ENCODE data around the gene RCOR1.

RCOR1 gene

DNA sequence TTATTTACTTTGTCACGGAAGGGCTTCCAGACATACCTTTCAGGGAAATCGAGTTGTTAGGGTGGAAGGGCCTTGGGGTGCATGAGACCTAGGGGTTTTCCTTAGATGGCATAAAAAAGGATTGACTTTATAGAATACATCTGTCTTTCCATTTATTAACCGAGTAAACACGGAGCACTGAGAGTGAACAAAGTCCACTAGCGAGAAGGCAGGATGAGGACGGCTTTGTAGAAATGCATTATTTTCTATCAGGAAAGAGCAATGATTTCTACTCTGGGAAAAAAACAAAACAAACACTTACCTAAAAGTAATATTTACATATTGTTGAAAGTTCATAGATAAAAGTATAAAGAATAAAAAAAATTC lies 91.8 kb downstream of the RCOR1 start:
- no peak for DNase-seq

DNA sequence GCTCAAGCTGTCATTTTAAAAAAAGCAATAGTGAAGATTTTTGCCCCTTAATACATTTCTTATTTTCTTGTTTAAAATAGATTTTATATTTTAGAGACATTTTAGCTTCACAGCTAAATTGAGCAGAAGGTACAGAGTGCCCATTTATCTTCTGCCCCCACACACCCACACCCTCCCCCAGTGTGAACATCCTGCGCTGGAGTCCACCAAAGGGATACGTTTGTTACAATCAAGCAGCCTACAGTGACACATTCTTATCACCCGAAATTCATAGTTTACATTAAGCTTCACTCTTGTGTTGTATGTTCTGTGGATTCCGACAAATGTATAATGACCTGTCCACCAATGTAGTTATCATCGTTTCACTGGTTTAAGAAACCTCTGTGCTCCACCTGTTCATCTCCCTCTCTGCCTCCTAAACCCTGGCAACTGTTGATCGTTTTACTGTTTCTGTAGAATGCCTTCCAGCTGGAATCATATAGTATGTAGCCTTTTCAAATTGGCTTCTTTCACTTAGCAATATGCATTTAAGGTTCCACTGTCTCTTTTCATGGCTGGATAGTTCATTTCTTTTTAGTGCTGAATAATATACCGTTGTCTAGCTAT lies 93.8 kb downstream of the RCOR1 start:
- no peak for DNase-seq

DNA sequence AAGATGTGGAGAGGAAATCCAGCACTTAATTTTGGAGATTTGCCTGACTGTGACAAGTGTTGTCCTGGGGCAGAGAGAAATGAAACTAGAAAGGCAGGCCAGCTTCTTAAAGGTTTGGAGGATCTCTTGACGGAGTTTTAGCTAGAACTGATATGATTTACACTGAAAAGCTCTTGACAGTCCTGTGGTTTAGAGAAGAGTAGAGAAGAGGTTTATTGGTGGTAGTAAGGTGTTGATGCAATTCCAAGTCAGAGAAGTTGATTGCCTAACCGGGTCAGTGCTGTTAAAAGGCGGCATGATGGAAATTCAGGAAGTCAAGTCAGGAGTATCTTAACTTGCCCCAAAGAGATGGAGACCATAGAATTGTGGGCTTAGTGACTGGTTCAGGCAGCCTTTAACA lies 95.8 kb downstream of the RCOR1 start:
- DNase-seq, result no peak

DNA sequence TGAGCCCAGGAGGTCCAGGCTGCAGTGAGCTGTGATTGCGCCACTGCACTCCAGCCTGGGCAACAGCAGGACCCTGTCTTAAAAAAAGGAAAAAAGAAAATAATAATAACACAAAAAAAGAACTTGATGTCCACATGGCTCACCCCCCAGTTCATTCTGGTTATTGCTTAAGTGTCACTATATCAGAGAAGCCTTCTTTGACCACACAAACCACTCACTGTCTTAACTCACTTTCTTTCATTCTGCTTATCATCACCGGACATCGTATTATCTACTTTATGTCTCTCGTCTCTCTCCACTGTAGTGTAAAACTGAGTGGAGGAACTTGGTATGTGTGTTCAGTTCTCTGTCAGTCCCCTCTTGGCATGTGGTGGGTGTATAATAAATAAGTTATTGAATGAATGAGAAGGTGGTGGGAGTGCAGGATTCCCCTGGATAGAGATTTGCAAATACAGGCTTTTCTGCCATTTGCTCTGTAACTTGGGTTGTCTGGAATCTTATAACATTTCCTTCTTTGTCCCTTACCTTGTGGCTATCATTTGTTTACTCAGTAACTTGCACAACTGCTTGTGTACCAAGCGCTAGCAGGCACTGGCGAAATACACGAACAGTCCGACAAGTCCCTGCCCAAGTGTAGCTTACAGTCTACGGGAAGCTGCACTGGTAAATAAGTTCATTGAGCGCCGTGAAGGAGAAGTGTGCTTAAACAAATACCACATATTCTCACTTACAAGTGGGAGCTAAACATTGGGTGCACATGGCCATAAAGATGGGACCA lies 98.2 kb downstream of the RCOR1 start:
- no peak for DNase-seq

DNA sequence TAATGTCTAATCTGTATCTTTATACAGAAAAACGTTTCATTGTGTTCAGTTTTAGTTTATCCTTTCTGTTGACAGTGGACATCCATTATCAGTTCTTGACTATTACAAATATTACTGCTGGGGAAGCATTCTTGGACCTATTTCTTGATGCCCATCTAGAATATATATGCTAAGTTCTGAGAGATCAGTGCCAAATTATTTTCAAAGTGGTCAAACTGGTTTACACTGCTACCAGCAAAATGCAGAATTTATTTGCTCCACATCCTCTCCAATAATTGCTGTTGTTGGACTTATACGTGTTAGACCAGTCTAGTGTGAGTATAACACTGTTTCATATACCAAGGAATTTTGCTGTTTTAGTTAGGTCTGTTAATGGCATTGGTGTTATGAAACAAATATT lies 99.3 kb downstream of the RCOR1 start:
- DNase-seq, result no peak

DNA sequence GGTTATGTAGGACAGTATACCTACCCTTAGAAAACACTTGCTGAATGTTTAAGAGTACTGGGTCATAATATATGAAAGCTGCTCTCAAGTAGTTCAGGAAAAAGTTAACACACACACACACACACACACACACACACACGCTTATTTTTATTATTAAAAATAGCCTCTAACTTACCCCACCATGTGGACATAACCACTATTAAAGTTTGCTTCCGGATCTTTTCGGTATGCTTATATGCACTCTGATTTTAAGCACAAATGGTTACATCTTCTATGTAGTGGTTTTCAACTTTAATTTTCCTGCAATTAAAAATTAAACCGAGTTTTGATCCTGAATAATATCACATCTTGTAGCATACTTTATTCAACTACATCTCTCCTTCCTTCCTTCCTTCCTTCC lies 99.9 kb downstream of the RCOR1 start:
- DNase-seq, result no peak

DNA sequence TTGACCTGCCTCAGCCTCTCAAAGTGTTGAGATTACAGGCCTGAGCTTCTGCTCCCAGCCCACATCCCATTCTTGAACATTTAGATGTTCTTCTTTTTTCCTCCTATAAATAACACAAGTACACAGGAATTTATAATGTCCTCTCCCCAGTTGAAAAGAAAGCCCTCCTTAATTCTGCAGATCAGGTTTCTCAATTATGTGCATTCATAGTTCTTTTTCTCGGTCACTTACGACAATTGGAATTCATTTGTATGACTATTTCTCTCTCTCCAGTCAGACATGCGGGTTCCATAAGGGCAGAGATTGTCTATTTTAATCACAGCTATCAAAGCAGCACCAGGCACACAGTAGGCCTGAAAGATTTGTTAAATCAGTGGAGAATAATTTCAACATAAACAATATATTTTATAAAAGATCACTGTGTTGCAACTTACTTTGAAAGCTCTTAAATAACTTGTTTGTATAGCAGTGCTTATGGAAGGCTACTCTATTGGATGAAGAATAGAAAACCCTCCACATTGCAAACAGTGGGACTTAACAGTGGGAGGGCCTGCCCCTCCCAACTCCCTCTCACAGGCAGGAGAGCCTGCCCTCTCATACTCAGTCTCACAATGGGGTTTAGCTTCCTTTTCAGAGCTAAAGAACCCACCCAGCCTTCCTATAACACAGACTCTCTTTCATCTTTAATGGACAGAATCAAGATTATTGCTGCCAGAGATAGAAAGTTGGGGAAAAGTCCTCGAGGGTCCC lies 100.7 kb downstream of the RCOR1 start:
- peak; percentile 33 to 58 for DNase-seq

DNA sequence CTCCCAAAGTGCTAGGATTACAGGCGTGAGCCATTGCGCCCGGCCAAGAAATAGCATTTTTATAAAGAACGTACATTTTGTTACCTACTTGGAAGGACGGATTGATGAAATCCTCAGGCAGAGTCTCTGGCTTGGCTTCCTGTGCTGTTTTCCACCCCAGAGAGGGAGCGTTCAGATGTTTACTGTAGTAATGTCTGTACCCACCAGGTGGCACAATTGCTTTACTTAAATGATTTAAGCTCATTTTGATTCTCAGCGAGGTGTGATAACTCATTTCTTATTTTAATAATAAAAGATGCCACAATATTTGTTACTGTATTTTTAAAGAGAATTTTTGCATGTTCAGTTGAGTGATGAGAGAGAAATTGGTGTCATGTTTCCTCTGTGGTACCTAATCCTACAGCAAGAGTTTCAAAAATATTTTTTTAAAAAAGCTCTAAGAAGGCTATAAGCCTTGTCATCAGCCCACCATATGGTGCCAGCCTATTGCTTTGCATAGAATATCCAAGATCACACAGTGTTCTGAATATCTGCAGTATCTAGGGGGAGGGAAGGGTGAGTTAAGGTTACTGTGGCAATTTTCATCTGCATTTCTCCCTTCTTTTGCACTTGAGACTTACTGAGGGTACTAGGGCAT lies 102.2 kb downstream of the RCOR1 start:
- DNase-seq, result peak; percentile 91 to 97

DNA sequence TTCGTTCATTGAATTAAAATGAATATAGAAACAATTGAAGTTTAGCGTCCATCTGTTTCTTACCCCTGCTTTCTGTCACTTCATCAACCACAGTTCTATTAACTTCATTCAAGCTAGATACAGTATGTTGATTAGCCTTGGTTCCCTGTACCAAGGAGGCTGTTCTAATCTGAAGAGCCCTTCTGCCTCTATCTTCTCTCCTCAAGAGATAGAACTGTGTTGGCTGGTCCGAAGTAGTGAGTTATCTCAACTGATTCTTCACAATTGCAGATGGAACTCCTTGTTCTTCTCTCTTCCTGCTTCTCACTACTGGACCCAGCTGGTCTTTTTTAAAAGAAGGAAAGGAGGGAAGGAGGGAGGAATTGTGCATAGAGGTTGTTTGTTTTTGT lies 102.7 kb downstream of the RCOR1 start:
- peak in 1 of 2 experiments; percentile 93 for DNase-seq

DNA sequence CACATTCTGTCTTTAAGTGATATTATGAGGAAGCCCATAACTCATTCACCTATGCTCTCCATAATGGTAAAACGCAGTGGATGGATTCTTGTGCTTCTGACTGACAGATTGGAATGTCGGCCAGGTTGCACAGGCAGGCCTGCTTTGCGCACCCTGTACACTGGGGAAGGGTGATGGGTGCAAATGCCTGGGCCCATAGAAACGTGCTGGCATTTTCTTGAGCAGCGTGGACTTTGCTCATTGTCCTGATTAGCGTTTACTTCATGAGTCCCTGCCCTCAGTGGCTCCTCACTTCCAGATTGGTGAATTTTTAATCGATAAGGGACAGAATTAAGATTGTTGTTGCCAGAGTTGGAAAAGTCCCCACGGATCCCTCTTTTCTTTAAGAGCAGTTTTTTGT lies 103.9 kb downstream of the RCOR1 start:
- DNase-seq, result no peak

DNA sequence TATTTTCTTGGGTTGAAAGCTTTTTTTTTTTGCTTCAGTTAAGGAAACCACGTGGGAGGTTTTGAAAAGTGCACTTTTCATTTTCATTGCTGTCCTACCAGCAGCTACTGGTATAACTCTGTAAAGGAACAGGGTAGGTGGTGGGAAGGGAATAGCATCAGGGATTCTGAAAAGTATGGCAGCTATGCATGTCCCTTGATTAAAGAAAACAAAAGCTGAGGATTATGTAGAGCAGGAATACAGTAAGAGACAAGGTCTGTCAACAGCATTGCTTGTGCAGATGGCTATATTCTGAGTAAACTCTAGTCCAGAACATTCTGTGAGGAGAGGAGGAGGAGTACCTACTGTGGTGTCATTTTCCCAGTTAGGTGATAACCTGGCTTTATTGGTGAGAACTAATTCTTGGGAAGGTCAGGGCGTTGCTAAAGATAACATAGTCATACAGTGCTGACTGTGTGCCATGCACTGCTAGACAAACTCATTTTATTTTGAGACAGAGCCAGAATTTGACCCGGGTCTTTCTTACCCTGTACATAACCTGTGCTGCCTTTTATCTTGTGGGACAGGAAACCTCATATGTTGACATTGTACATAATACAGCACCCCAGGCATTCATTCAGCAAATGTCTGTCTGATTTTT lies 104.5 kb downstream of the RCOR1 start:
- DNase-seq, result no peak

DNA sequence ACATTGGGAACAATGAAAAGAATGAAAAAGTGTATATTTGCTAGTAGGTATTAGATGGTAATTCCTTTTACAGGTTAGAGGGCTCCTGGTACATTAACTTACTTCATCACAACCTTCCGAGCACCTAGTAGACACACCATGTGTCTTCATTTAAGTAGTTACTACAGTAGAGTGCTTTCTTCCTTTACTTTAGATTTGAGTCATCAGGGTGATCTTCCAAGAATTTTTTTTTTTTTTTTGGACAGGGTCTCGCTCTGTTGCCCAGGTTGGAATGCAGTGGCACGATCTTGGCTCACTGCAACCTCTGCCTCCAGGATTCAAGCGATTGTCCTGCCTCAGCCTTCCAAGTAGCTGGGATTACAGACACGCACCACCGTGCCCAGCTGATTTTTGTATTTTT lies 105.1 kb downstream of the RCOR1 start:
- DNase-seq, result no peak

DNA sequence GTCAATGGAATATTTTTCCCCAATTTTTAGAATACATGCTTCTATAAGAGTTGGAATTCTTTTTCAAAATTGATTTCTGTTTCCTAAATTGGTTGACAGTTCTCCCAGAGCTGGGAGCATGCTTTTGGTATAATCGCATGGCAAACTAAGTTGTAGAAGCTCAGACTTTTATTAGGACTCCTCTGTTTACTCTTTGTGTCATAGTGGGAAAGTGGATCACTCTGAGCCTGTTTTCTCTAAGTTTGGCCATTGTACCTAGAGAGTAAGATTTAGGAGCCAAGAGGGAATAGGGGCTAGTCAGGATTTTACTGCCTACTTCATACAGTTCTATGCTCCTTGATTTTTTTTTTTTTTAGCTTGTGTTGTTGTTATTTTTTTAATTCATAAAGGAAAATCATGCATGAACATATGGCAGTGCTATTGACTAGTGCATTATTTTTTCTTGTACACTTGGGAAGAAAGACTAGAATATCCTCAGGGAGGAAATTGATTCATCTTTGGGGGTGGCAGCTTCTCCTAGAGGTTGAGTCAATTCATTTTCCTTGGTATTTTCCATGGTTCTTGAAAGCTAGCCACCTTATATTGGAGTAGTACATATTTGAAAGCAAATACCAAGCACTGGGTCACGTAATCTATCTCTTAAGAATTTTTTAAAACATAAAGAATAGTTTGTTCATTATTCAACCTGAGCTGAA lies 107.1 kb downstream of the RCOR1 start:
- DNase-seq, result no peak

DNA sequence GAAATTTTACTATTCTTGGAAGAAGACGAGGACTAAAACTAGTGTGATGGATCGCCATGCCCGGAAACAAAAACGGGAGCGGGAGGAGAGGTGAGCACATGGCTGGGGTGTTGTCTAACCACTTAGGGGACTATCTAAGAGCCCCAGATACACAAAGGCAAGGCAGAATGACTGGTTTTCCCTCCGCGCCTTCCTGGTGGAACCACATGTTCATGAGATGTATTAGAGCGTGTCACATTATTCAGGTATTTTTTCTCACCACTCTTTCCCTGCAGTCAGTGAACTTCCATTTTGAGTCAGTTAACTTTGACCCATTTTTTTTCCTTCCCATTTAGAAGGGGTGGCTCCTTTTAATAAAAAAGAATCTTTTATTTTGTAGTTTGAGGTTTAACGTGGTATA lies 116.0 kb downstream of the RCOR1 start:
- DNase-seq, result no peak

DNA sequence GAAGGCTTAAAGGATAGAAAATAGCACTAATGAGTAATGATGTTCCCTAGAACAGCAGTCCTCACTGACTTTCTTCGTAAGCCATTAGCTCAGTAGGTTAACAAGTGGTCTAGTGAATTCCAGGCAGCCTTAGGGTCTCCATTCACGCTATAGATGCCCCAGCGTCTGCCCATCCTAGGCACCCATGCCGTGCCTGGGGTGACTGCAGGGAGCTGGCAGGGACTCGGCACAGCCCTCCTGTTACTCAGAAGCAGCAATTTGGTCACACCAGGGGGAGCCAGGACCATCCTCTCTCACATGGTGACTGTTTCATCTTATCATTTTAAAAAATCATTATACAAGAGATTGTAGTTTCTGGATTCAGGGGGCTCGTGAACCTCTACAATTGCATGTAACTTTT lies 118.8 kb downstream of the RCOR1 start:
- no peak for DNase-seq

DNA sequence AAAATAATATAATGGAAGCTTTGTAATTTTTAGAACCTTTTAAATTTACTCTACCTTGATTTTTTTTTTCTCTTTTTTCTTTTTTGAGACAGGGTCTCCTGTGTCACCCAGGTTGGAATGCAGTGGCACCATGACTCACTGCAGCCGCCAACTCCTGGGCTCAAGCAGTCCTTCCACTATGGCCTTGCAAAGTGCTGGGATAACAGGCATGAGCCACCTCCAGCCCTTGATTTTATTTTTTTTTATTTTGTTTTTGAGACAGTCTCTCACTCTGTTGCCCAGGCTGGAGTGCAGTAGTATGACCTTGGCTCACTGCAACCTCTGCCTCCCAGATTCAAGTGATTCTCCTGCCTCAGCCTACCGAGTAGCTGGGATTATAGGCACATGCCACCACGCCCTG lies 119.5 kb downstream of the RCOR1 start:
- DNase-seq, result no peak

DNA sequence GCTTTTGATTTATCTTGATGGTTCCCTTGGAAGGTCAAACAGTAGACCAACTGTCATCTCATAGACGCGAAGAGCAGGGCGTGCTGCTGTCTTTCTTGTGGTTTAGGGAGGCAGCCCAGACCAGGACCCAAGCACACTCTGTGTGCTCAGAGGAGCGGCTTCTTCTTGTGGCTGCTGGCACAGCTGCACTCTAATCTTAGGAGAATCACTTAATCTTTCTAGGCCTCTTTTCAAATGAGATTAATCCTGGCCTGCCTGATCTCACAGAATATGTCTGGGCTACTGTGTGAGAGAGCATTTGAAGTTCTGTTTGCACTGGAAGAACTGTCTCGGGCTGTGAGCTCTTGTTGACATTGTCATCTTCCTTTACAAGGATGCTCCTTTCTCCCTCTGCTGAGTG lies 124.8 kb downstream of the RCOR1 start:
- DNase-seq, result peak; percentile 74 to 93

DNA sequence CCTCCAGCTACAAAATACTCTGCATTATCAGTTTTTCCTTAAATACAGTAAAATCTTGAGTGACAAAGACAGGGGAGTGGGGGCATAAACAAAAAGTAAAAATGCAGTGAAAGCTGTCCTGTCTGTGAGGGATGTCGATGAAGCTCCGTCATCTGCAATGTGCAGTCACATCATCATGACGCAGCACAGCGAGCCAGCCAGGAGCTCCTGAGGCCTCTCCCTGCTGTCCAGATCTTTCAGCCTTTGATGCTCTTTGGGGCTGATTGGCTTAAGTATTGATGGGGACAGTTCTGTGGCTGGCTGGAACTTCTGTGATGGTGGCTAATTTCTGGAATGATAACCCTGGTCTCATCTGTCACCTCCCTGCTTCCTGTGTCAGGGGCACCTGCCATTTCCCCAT lies 130.2 kb downstream of the RCOR1 start:
- DNase-seq, result no peak

DNA sequence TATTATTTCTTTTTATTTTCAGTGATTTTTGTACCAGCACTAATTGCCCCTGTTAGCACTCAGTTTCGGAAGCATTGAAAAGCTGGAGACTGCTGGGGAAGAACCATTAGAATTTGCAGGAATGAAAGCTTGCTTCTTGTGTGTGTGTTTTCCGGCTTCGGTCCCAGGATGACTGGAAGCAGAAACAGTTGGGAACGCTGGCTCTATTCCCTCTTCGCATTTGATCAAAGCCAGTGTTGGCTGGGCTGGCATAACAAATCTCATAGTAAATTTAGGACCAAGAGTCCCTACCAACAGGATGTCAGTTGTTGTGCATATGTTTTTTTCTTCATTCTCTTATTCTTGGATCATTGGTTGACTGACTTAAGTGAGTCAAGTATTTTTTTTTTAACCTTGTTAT lies 131.2 kb downstream of the RCOR1 start:
- no peak for DNase-seq

DNA sequence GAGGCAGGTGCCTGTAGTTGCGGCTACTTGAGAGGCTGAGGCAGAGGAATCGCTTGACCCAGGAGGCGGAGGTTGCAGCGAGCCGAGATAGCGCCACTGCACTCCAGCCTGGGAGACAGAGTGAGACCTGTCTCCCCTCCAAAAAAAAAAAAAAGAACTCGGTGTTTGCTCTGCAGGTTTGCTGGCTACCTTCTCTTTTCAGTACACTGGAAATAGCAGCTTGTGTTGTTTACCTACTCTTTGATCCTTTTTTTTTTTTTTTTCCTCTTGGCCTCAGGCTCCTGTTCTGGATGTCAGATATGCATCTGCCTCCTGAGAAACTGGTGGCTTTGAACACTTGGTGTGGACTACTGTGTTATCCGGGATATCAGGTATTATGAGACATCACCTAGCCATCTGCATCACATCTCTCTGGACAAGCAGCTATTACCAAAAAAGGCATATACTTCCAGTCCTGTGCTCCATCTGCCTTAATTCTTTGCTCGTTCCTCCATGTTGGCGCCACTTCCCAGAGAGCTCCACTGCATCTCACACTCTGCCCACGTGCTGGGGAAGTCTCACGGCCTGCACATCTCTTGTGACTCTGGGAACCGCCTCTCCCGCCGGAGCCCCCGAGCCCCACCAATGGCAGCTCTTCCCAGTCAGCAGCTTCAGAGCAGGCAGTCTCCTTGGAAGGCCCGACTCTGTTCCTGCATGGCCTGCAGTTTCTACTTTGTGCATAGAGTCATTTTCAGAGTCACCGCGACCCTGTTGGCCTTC lies 133.9 kb downstream of the RCOR1 start:
- no peak for DNase-seq

DNA sequence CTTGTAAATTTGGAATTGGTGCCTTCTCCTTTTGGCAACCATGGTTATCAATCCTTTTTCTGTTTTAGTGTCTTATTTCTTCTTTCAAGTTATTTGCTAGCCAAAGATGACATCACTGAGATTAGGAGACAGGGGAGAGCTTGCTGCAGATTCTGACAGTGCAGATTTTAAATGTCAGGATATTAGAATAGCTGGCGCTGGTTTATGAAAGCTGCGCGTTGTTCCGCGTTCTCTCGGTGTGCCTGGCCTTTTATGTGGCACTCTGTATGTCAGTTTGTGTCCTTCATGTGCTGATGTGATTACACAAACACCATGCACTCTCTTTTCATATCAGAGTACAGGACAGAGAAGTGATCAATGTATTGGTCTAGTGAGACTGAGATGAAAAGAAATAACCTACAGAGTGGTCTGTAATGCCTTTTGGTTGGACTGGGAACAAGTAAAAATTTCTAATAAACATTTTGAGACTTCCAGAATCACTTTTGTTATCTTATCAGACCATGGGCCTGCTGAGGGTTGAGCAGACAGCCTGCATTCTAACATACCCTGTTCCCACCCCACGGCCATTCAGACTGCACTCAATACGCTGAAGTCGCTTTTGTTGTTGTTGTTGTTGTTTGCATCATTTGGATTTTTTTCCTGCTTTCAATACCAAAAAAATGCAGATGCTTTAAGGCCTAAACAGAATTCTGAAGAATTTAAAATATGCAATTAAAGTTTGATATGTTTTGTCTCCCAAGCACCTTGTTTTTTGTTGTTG lies 135.1 kb downstream of the RCOR1 start:
- DNase-seq, result no peak

All from NCI-H524 (cell line).